Smooth muscle cell (in vitro differentiated cells): ENCODE results near the gene FUT7. TPM values are rescaled to one million over a fixed set of nuclear protein-coding genes. Genes with fewer than 3 reads are reported as not detected.

Source experiments
- DNase-seq: peaks from one replicate; lab custom pipeline; 2025; ENCODE audit not compliant: unreplicated experiment; lab: John Stamatoyannopoulos, UW
- H2AFZ ChIP-seq: fragments of 200-600 bp; sonication (generic); 2 replicates; pipeline ENCODE4 v1.6.0; 2016; ENCODE audit warnings: antibody characterized with exemption, low read depth, mild to moderate bottlenecking
- H3F3A ChIP-seq: fragments of 200-600 bp; sonication (generic); 2 replicates; pipeline ENCODE4 v1.6.0; 2017; ENCODE audit warnings: antibody characterized with exemption, low read depth
- H3K27ac ChIP-seq: fragments of 200-600 bp; sonication (generic); 2 replicates; pipeline ENCODE4 v1.5.1; 2016; ENCODE audit warnings: low read depth, mild to moderate bottlenecking
- H3K27me3 ChIP-seq: fragments of 200-600 bp; sonication (generic); 2 replicates; pipeline ENCODE4 v1.6.1; 2016; ENCODE audit warnings: low read depth, mild to moderate bottlenecking
- H3K36me3 ChIP-seq: fragments of 200-600 bp; sonication (generic); 2 replicates; pipeline ENCODE4 v1.5.1; 2016; ENCODE audit warnings: low read depth
- H3K4me1 ChIP-seq: fragments of 200-600 bp; sonication (generic); 2 replicates; pipeline ENCODE4 v1.5.1; 2016; ENCODE audit warnings: low read depth
- H3K4me2 ChIP-seq: fragments of 200-600 bp; sonication (generic); 2 replicates; pipeline ENCODE4 v1.6.0; 2016; ENCODE audit warnings: mild to moderate bottlenecking
- H3K4me3 ChIP-seq: fragments of 200-600 bp; sonication (generic); 2 replicates; pipeline ENCODE4 v1.5.1; 2016; ENCODE audit warnings: mild to moderate bottlenecking
- H3K79me2 ChIP-seq: fragments of 200-600 bp; sonication (generic); 2 replicates; pipeline ENCODE4 v1.6.0; 2016; ENCODE audit warnings: low read depth, mild to moderate bottlenecking
- H3K9ac ChIP-seq: fragments of 200-600 bp; sonication (generic); 2 replicates; pipeline ENCODE4 v1.6.0; 2016; ENCODE audit warnings: low read depth
- H3K9me3 ChIP-seq: fragments of 200-600 bp; sonication (generic); replicated peaks from 2 replicates; pipeline ENCODE4 v1.5.1; 2016; ENCODE audit warnings: low read depth
- H4K20me1 ChIP-seq: fragments of 200-600 bp; sonication (generic); 2 replicates; pipeline ENCODE4 v1.6.0; 2016; ENCODE audit warnings: low read depth
- WGBS: methylation state at CpG from one replicate; pipeline ENCODE4 v1.1.7; 2016; ENCODE audit warnings: low lambda C conversion rate; 5-methylcytosine and 5-hydroxymethylcytosine counted together
- polyA plus RNA-seq: library from polyadenylated mRNA; unstranded; fragments of >200 nt; fragmentation: Nextera tagmentation; extraction: Ambion mirVana; gene quantifications from 2 replicates; pipeline ENCODE4 v1.2.1, GENCODE V29; 2016
- total RNA-seq: library from RNA; depleted of rRNA; stranded (reverse); fragments of >200 nt; gene quantifications from 2 replicates; pipeline ENCODE4 v1.2.3, GENCODE V29; 2014
- TF ChIP-seq, protein P1 (sequence below): fragments of 200-600 bp; sonication (generic); IDR thresholded peaks from 2 replicates; pipeline ENCODE4 v1.5.1; 2017; ENCODE audit warnings: borderline replicate concordance, mild to moderate bottlenecking, antibody characterized with exemption; ENCODE audit not compliant: insufficient read depth, poor library complexity, severe bottlenecking

FUT7 gene
- total and polyA plus RNA-seq, 2 experiments from 2014 or later: not detected

DNA sequence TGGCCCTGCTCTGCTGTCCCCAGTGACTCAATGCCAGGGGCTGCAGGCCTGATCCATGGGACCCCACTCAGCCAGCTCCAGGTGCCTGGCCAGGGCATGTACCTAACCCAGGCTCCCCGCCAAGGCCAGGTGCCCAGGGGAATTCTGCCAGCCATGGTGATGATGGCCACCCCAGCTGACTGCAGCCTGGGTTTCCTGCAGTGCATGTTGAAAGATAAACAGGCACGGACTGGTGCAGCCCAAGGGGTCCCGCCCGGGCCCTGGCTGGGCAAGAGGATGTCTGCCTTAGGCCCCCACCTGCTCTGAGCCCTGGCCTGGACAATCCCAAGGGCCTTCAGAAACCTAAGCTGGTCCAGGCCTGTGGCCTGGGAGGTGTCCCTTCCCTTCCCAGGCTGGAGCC is 5.1 kb downstream of the FUT7 start:
- H3K9ac ChIP-seq: no peak overlapping the region
- WGBS: 97% methylated on average over 4 of the region's 4 CpGs
- H3K4me2 ChIP-seq: peak overlapping the region; percentile 91
- no peaks in the 10 kb centered on the region for H3K27me3 ChIP-seq
- H3K36me3 ChIP-seq: no peaks in the 10 kb centered on the region
- H4K20me1 ChIP-seq: peaks cover 5% of the 10 kb centered on the region
- peaks cover 14% of the 10 kb centered on the region for H3K4me1 ChIP-seq
- no peak overlapping the region for H3K4me3 ChIP-seq
- H3K9me3 ChIP-seq: no peaks in the 10 kb centered on the region
- no peak overlapping the region for H3K27ac ChIP-seq
- no peaks in the 10 kb centered on the region for H3K79me2 ChIP-seq
- no peak for DNase-seq
- no peaks in the 10 kb centered on the region for H3F3A ChIP-seq
- H2AFZ ChIP-seq: no peak overlapping the region
- TF ChIP-seq, protein P1, sequence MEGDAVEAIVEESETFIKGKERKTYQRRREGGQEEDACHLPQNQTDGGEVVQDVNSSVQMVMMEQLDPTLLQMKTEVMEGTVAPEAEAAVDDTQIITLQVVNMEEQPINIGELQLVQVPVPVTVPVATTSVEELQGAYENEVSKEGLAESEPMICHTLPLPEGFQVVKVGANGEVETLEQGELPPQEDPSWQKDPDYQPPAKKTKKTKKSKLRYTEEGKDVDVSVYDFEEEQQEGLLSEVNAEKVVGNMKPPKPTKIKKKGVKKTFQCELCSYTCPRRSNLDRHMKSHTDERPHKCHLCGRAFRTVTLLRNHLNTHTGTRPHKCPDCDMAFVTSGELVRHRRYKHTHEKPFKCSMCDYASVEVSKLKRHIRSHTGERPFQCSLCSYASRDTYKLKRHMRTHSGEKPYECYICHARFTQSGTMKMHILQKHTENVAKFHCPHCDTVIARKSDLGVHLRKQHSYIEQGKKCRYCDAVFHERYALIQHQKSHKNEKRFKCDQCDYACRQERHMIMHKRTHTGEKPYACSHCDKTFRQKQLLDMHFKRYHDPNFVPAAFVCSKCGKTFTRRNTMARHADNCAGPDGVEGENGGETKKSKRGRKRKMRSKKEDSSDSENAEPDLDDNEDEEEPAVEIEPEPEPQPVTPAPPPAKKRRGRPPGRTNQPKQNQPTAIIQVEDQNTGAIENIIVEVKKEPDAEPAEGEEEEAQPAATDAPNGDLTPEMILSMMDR: no peak

DNA sequence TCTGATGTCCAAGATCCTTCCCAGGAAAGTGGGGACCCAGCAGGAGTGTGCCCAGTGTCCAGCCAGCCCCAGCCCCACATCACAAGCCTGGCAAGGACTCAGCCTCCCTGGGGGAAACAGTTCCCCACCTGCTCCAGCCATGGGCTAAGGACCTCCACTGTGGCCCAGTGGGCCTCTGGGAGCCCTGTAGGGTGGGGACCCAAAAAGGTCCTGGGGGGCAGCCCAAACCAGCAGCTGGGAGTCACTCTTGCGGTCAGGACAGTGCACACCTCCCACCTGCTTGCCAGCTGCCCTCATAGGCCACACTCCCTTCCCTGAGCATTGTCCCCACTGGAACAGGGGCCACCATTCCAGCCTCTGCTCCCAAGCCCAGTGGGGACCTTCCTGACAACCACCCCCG is 5.5 kb downstream of the FUT7 start:
- H2AFZ ChIP-seq: no peak overlapping the region
- H3K9me3 ChIP-seq: no peaks in the 10 kb centered on the region
- no peak overlapping the region for H3K4me2 ChIP-seq
- H3K4me1 ChIP-seq: peaks cover 14% of the 10 kb centered on the region
- H3K27me3 ChIP-seq: no peaks in the 10 kb centered on the region
- H3K36me3 ChIP-seq: no peaks in the 10 kb centered on the region
- DNase-seq: no peak
- H3F3A ChIP-seq: no peaks in the 10 kb centered on the region
- no peak overlapping the region for H3K4me3 ChIP-seq
- H3K27ac ChIP-seq: no peak overlapping the region
- TF ChIP-seq, protein P1: no peak
- 93% methylated on average over 2 of the region's 2 CpGs for WGBS
- H3K79me2 ChIP-seq: no peaks in the 10 kb centered on the region
- no peak overlapping the region for H3K9ac ChIP-seq
- H4K20me1 ChIP-seq: peaks cover 5% of the 10 kb centered on the region

DNA sequence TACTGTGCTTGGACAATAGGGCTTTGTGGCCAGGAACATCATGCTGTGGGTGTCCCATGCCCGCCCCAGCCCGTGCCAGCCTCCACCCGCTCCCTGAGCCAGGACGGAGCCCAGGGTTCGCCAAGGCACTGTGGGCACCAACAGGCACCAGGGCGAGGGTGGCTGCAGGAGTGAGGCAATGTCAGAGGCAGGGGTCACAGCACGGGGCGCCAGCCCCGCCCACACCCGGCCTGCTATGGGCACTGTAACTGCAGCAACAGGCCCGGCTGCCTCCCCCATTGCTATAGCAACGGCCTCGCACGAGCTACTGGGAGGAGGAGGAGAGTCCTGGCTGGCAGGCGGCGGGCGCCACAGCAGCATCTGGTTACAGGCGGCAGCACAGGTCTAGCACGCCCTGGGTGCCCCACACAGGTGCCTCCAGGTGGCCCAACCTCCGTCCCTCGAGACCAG is 6.3 kb downstream of the FUT7 start:
- Histone ChIP-seq H3F3A (no peaks in the 10 kb centered on the region), H3K4me2 (no peak overlapping the region), H2AFZ (no peak overlapping the region), H3K36me3 (no peaks in the 10 kb centered on the region), H3K4me3 (no peak overlapping the region), H3K79me2 (no peaks in the 10 kb centered on the region), H3K9ac (no peak overlapping the region), H3K9me3 (no peaks in the 10 kb centered on the region), H4K20me1 (peaks cover 5% of the 10 kb centered on the region), H3K4me1 (peaks cover 14% of the 10 kb centered on the region), H3K27ac (no peak overlapping the region), H3K27me3 (no peaks in the 10 kb centered on the region)
- 92% methylated on average over 21 of the region's 21 CpGs for whole genome bisulfite sequencing
- TF ChIP-seq, protein P1: no peak
- DNase-seq: no peak

DNA sequence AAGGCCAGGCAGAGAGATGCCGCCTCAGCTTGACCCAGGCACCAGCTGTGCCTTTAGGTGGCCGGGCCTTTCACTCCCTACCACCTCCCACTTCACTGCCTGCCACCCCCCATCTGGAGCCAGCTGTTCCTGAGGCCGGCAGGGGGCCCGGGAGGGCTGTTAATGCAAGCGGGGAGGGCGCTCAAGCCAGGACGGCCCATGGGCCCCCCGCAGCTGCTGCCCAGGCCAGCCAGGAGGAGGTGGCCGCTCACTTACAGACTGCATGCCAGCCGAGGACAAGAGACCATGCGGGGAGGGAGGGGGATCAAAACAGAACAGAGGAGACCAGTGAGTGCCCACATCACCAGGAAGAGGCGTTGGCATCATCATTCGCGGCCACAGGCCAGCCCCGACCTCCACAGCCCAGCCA is 8.3 kb downstream of the FUT7 start:
- no peak for DNase-seq
- H2AFZ ChIP-seq: no peak overlapping the region
- H3K79me2 ChIP-seq: no peaks in the 10 kb centered on the region
- no peak overlapping the region for H3K4me3 ChIP-seq
- H3K4me1 ChIP-seq: peaks cover 7% of the 10 kb centered on the region
- H3K27ac ChIP-seq: no peak overlapping the region
- no peaks in the 10 kb centered on the region for H3F3A ChIP-seq
- H3K9me3 ChIP-seq: no peaks in the 10 kb centered on the region
- H4K20me1 ChIP-seq: peaks cover 5% of the 10 kb centered on the region
- H3K9ac ChIP-seq: no peak overlapping the region
- TF ChIP-seq, protein P1: no peak
- H3K36me3 ChIP-seq: no peaks in the 10 kb centered on the region
- no peak overlapping the region for H3K4me2 ChIP-seq
- H3K27me3 ChIP-seq: no peaks in the 10 kb centered on the region
- WGBS: 91% methylated on average over 15 of the region's 15 CpGs
